ENCODE data around the gene CHSY3.

- TF ChIP-seq, protein P1, sequence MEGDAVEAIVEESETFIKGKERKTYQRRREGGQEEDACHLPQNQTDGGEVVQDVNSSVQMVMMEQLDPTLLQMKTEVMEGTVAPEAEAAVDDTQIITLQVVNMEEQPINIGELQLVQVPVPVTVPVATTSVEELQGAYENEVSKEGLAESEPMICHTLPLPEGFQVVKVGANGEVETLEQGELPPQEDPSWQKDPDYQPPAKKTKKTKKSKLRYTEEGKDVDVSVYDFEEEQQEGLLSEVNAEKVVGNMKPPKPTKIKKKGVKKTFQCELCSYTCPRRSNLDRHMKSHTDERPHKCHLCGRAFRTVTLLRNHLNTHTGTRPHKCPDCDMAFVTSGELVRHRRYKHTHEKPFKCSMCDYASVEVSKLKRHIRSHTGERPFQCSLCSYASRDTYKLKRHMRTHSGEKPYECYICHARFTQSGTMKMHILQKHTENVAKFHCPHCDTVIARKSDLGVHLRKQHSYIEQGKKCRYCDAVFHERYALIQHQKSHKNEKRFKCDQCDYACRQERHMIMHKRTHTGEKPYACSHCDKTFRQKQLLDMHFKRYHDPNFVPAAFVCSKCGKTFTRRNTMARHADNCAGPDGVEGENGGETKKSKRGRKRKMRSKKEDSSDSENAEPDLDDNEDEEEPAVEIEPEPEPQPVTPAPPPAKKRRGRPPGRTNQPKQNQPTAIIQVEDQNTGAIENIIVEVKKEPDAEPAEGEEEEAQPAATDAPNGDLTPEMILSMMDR (IDR thresholded peaks at IDR 0.05), result no peak
- no peak for TF ChIP-seq ZFX (IDR thresholded peaks at IDR 0.05; ENCODE audit: borderline replicate concordance)
Measured at GRCh38 chr5:130159968-130160367, 255.7 kb downstream of the CHSY3 start.

Measured in 22Rv1 (cell line).